H1 (cell line): ENCODE measurements around the gene FSD1L. TPM values are rescaled to one million over a fixed set of nuclear protein-coding genes. Genes with fewer than 3 reads are reported as not detected.

Source experiments
- CTCF ChIA-PET: fragments of 300-600 bp; sonication (Branson Sonifier 250); formaldehyde crosslinking; loops from one replicate; lab custom pipeline; 2021; ENCODE audit not compliant: partially characterized antibody; lab: Charles Lee
- POLR2A ChIA-PET: fragments of 300-600 bp; sonication (Branson Sonifier 250); formaldehyde crosslinking; loops from one replicate; lab custom pipeline; 2021; ENCODE audit warnings: inconsistent platforms; ENCODE audit not compliant: partially characterized antibody; lab: Charles Lee
- DNase-seq, 2 experiments: peaks; one replicate each; pipeline versions ENCODE4 v3.0.0 to v3.0.0-alpha.2; 2010 to 2022; ENCODE audit warnings: low spot score in 2 of 2, low read depth in 1 of 2, mixed read lengths in 1 of 2
- FAIRE-seq: peaks from 2 replicates; lab custom pipeline; 2011; peaks lifted over from hg19 to GRCh38; lab: Jason Lieb, UNC
- H2AFZ ChIP-seq: 2 replicates; pipeline ENCODE4 v1.8.1; 2012; ENCODE audit warnings: low read length, inconsistent platforms
- H2AK5ac ChIP-seq: 2 replicates; pipeline ENCODE4 v1.6.1; 2013; ENCODE audit warnings: low read depth, low read length
- H2BK120ac ChIP-seq: replicated peaks from 2 replicates; pipeline ENCODE3; 2013; ENCODE audit warnings: low read depth, low read length, inconsistent platforms
- H2BK12ac ChIP-seq: 2 replicates; pipeline ENCODE4 v1.6.1; 2013; ENCODE audit warnings: low read depth, low read length
- H2BK15ac ChIP-seq: 2 replicates; pipeline ENCODE4 v1.6.1; 2013; ENCODE audit warnings: low read length
- H2BK20ac ChIP-seq: 2 replicates; pipeline ENCODE4 v1.6.1; 2013; ENCODE audit warnings: low read length
- H2BK5ac ChIP-seq: 2 replicates; pipeline ENCODE4 v1.6.1; 2013; ENCODE audit warnings: low read depth, low read length
- H3K14ac ChIP-seq: 2 replicates; pipeline ENCODE4 v1.6.1; 2013; ENCODE audit warnings: inconsistent platforms; ENCODE audit not compliant: insufficient read length
- H3K18ac ChIP-seq: 2 replicates; pipeline ENCODE4 v1.6.1; 2013; ENCODE audit warnings: low read length; ENCODE audit errors: extremely low read depth
- H3K23ac ChIP-seq: 2 replicates; pipeline ENCODE4 v1.6.1; 2013; ENCODE audit warnings: inconsistent platforms; ENCODE audit not compliant: insufficient read length
- H3K23me2 ChIP-seq: 2 replicates; pipeline ENCODE4 v1.6.1; 2013; ENCODE audit warnings: low read depth, low read length
- H3K27ac ChIP-seq: 2 replicates; pipeline ENCODE4 v1.6.1; 2011; ENCODE audit warnings: low read depth, low read length, inconsistent platforms
- H3K27me3 ChIP-seq, 4 experiments: replicated peaks in 1 of 4; 1 replicate in 1 of 4; 2 replicates in 3 of 4; pipeline versions ENCODE4 v1.6.1 to v1.8.1; 2011 to 2013; ENCODE audit warnings: low read length in 3 of 4, mild to moderate bottlenecking in 3 of 4, inconsistent platforms in 2 of 4, mixed read lengths in 2 of 4, moderate library complexity in 1 of 4; ENCODE audit not compliant: control insufficient read depth in 3 of 4, insufficient read depth in 3 of 4; ENCODE audit errors: extremely low read depth in 1 of 4
- H3K36me3 ChIP-seq, 4 experiments: 2 replicates each; pipeline versions ENCODE4 v1.6.1 to v1.8.1; 2011 to 2013; ENCODE audit warnings: mild to moderate bottlenecking in 4 of 4, low read length in 3 of 4, moderate library complexity in 2 of 4, control low read depth in 1 of 4, inconsistent platforms in 1 of 4; ENCODE audit not compliant: insufficient read depth in 4 of 4, control insufficient read depth in 2 of 4
- H3K4ac ChIP-seq: replicated peaks from 2 replicates; pipeline ENCODE3; 2013; ENCODE audit warnings: low read length, low read depth, mixed read lengths, inconsistent platforms; ENCODE audit not compliant: insufficient read length
- H3K4me1 ChIP-seq, 4 experiments: replicated peaks in 1 of 4; 1 replicate in 1 of 4; 2 replicates in 3 of 4; pipeline versions ENCODE4 v1.6.1 to v1.8.1; 2011 to 2013; ENCODE audit warnings: low read length in 3 of 4, inconsistent platforms in 2 of 4, mixed read lengths in 1 of 4; ENCODE audit not compliant: insufficient read depth in 4 of 4, control insufficient read depth in 3 of 4
- H3K4me2 ChIP-seq, 2 experiments: 2 replicates each; pipeline versions ENCODE4 v1.6.1 to v1.8.1; 2011 to 2013; ENCODE audit warnings: low read depth in 2 of 2, low read length in 2 of 2, control low read depth in 1 of 2, inconsistent platforms in 1 of 2, mild to moderate bottlenecking in 1 of 2; ENCODE audit not compliant: insufficient read depth in 1 of 2
- H3K4me3 ChIP-seq, 4 experiments: fragments of 200-600, 300-600 bp in 1 of 4; sonication (generic), shearing (Covaris generic), sonication (Bioruptor Twin) in 1 of 4; 2 replicates each; pipeline versions ENCODE4 v1.5.1 to v1.8.1; 2011 to 2016; ENCODE audit warnings: low read length in 4 of 4, low read depth in 3 of 4, control low read depth in 2 of 4, inconsistent platforms in 2 of 4, mild to moderate bottlenecking in 2 of 4, mixed read lengths in 1 of 4, moderate library complexity in 1 of 4; ENCODE audit not compliant: insufficient read depth in 2 of 4; ENCODE audit errors: extremely low read depth in 1 of 4
- H3K56ac ChIP-seq: replicated peaks from 2 replicates; pipeline ENCODE3; 2013; ENCODE audit warnings: low read depth, mild to moderate bottlenecking, mixed read lengths, low read length, inconsistent platforms; ENCODE audit not compliant: insufficient read length
- H3K79me1 ChIP-seq: 2 replicates; pipeline ENCODE4 v1.6.1; 2013; ENCODE audit warnings: low read depth, low read length, control low read depth
- H3K79me2 ChIP-seq, 2 experiments: 2 replicates each; pipeline versions ENCODE4 v1.6.1 to v1.8.1; 2012 to 2013; ENCODE audit warnings: low read length in 2 of 2, mild to moderate bottlenecking in 2 of 2, inconsistent platforms in 1 of 2; ENCODE audit not compliant: insufficient read depth in 2 of 2, control insufficient read depth in 1 of 2
- H3K9ac ChIP-seq, 4 experiments: replicated peaks in 1 of 4; 1 replicate in 1 of 4; 2 replicates in 3 of 4; pipeline versions ENCODE4 v1.6.1 to v1.8.1; 2011 to 2013; ENCODE audit warnings: low read depth in 3 of 4, low read length in 3 of 4, control low read depth in 2 of 4, mild to moderate bottlenecking in 2 of 4, moderate library complexity in 2 of 4, inconsistent platforms in 1 of 4; ENCODE audit errors: extremely low read depth in 1 of 4
- H3K9me3 ChIP-seq, 2 experiments: 2 replicates each; pipeline versions ENCODE4 v1.6.1 to v1.8.1; 2012 to 2013; ENCODE audit warnings: mild to moderate bottlenecking in 2 of 2, moderate library complexity in 2 of 2, control low read depth in 1 of 2, inconsistent platforms in 1 of 2, low read depth in 1 of 2, low read length in 1 of 2, mixed read lengths in 1 of 2; ENCODE audit not compliant: insufficient read depth in 2 of 2
- H4K20me1 ChIP-seq, 2 experiments: replicated peaks in 1 of 2; 2 replicates each; pipeline versions ENCODE3 to v1.8.1; 2011 to 2013; ENCODE audit warnings: inconsistent platforms in 2 of 2, low read length in 2 of 2, mild to moderate bottlenecking in 1 of 2; ENCODE audit not compliant: insufficient read depth in 2 of 2, control insufficient read depth in 1 of 2
- H4K5ac ChIP-seq: 2 replicates; pipeline ENCODE4 v1.6.1; 2013; ENCODE audit warnings: low read length, low read depth, mixed read lengths, inconsistent platforms; ENCODE audit not compliant: insufficient read length
- H4K8ac ChIP-seq: 2 replicates; pipeline ENCODE4 v1.8.0; 2013; ENCODE audit warnings: mild to moderate bottlenecking, moderate library complexity, low read length, inconsistent platforms; ENCODE audit not compliant: insufficient read depth; ENCODE audit errors: extremely low read depth
- H4K91ac ChIP-seq: replicated peaks from 2 replicates; pipeline ENCODE3; 2013; ENCODE audit warnings: low read length, mixed read lengths, inconsistent platforms; ENCODE audit not compliant: insufficient read length
- GTF2F1 ChIP-seq: IDR thresholded peaks from 2 replicates; pipeline ENCODE4 v1.6.1; 2012; ENCODE audit warnings: low read depth, low read length, improper control_type of control experiment, borderline replicate concordance
- NANOG ChIP-seq: IDR thresholded peaks from 2 replicates; pipeline ENCODE4 v1.6.1; 2011; ENCODE audit warnings: low read length, low read depth, mild to moderate bottlenecking, inconsistent platforms; ENCODE audit not compliant: insufficient read depth, poor library complexity, severe bottlenecking
- whole genome bisulfite sequencing, 2 experiments: shearing (Covaris generic) in 1 of 2; methylation state at CpG; one replicate each; pipeline versions ENCODE4 v1.1.6 to v1.1.7; 2013 to 2015; ENCODE audit warnings: low lambda C conversion rate in 2 of 2, mixed read lengths in 2 of 2, inconsistent platforms in 1 of 2, low coverage in 1 of 2, missing lambda C conversion rate in 1 of 2; ENCODE audit not compliant: insufficient replicate concordance in 2 of 2, insufficient coverage in 1 of 2, insufficient read length in 1 of 2; ENCODE audit errors: extremely low coverage in 1 of 2, missing lambda C conversion rate in 1 of 2; 5-methylcytosine and 5-hydroxymethylcytosine counted together
- polyA plus RNA-seq, 7 experiments: library from polyadenylated mRNA; depleted of rRNA in 3 of 7; stranded (reverse) in 5 of 7; unstranded in 2 of 7; fragments of >200 nt in 5 of 7; fragments of 200-250 nt in 2 of 7; gene quantifications; 1 replicate in 5 of 7; 2 replicates in 1 of 7; 4 replicates in 1 of 7; pipeline versions ENCODE4 v1.2.1 to v1.2.3, GENCODE V29; 2011 to 2013; ENCODE audit warnings: missing spikeins in 2 of 7, mixed read lengths in 2 of 7
- total RNA-seq: library from RNA; stranded (reverse); fragmentation: NEBNext Ultra II Directional; extraction: Animal tissue kit (Norgen Biotek cat#: 25700); gene quantifications from 2 replicates; pipeline ENCODE4 v1.2.1, GENCODE V29; 2021

The FSD1L gene
- total and polyA plus RNA-seq, 2 of the 8 experiments (the other 6 are each of a cell fraction or from before 2014, with no cell fraction given) = 0.91 to 4.8 TPM

DNA sequence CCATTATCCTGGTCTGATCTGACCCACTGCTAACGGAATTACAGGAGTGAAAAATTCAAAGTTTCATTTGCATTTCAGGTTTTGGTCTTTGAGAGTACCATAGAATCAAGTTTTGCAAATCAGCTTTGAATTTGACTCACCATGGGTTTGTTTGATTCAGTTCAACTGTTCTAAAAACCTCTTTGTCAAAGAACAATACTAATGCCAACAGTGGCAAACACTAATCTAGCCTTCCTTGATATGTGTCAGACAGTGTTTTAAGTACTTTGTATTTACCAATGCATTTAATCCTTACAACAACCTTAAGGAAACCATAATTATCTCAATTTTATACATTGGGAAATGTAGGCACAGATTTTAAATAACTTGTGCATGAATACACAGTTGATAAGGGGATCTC, 10.1 kb upstream of the FSD1L start:
- 95% methylated on average over 1 of the region's 1 CpG; no CpG with 5 or more reads in 1 of the 2 experiments for WGBS, 2 experiments
- H2AK5ac ChIP-seq = no peak overlapping the region
- no peak overlapping the region for H3K4me3 ChIP-seq
- no peaks in the 10 kb centered on the region for H3K79me2 ChIP-seq
- no peak overlapping the region for H4K5ac ChIP-seq
- no peak overlapping the region for H2AFZ ChIP-seq
- H3K4me2 ChIP-seq = no peak overlapping the region
- no peak overlapping the region for H2BK5ac ChIP-seq
- no peak overlapping the region for H3K9ac ChIP-seq
- ChIA-PET CTCF (interaction anchor here (0.5 to 0.8 kb wide), 2 partner anchors 22 to 438 kb away, joined by 3 read pairs; no protein-coding TSS in a partner anchor), POLR2A (no interaction called here)
- no peaks in the 10 kb centered on the region for H4K20me1 ChIP-seq
- H3K9me3 ChIP-seq = no peaks in the 10 kb centered on the region; a peak in 1 of 4 replicates
- DNase-seq (no peak), FAIRE-seq (no peak)
- H3K23me2 ChIP-seq = no peaks in the 10 kb centered on the region
- H2BK12ac ChIP-seq = no peak overlapping the region
- no peak overlapping the region for H3K56ac ChIP-seq
- H3K79me1 ChIP-seq = no peaks in the 10 kb centered on the region
- no peaks in the 10 kb centered on the region for H3K27me3 ChIP-seq
- H2BK15ac ChIP-seq = no peak overlapping the region
- TF ChIP-seq GTF2F1 (no peak), NANOG (no peak)
- no peak overlapping the region for H3K14ac ChIP-seq
- no peak overlapping the region for H4K8ac ChIP-seq
- H3K18ac ChIP-seq = no peak overlapping the region
- H2BK120ac ChIP-seq = no peak overlapping the region
- H3K27ac ChIP-seq = no peak overlapping the region
- H3K4me1 ChIP-seq = no peaks in the 10 kb centered on the region
- no peaks in the 10 kb centered on the region for H3K36me3 ChIP-seq
- H3K4ac ChIP-seq = no peak overlapping the region
- H3K23ac ChIP-seq = no peak overlapping the region
- no peak overlapping the region for H2BK20ac ChIP-seq
- H4K91ac ChIP-seq = no peak overlapping the region
